Mucosa of descending colon (tissue), 3 donors: ENCODE results near the gene TMEM240. TPM values are rescaled to one million over a fixed set of nuclear protein-coding genes. Genes with fewer than 3 reads are reported as not detected.

Experiments used
- ATAC-seq: fragments of 200-7000 bp; cut with Tn5 transposase; one replicate; pipeline ENCODE4 v1.9.1; 2020; ENCODE audit warnings: mild to moderate bottlenecking, moderate library complexity
- DNase-seq, 3 donors: peaks; one replicate each; pipeline ENCODE4 v3.0.0-alpha.2; 2020
- H3K36me3 ChIP-seq: fragments of 200-600 bp; one replicate; pipeline ENCODE4 v1.8.0; 2021; ENCODE audit warnings: low read depth, mild to moderate bottlenecking
- H3K4me1 ChIP-seq: fragments of 200-600 bp; one replicate; pipeline ENCODE4 v1.8.0; 2021; ENCODE audit warnings: low read depth, mild to moderate bottlenecking
- H3K4me3 ChIP-seq: fragments of 200-600 bp; one replicate; pipeline ENCODE4 v1.8.0; 2021; ENCODE audit warnings: mild to moderate bottlenecking
- H3K9me3 ChIP-seq: fragments of 200-600 bp; one replicate; pipeline ENCODE4 v1.8.0; 2021; ENCODE audit warnings: mild to moderate bottlenecking
- CTCF ChIP-seq: fragments of 200-600 bp; IDR thresholded peaks from one replicate; pipeline ENCODE4 v1.8.0; 2022; ENCODE audit warnings: antibody characterized with exemption, mild to moderate bottlenecking
- intact Hi-C, 2 donors: fragments of 100-400 bp; cut with DNase I in 1 of 2; cut with micrococcal nuclease in 1 of 2; formaldehyde crosslinking; loops; one replicate each; pipeline versions ENCODE4 v1.11.0 to v1.11.1; 2022; cut with DNase I, micrococcal nuclease
- total RNA-seq, 3 donors: library from RNA; stranded (reverse); fragmentation: NEBNext Ultra II Directional in 2 of 3; extraction: Animal tissue kit (Norgen Biotek cat#: 25700) in 2 of 3; gene quantifications; one replicate each; pipeline versions ENCODE4 v1.2.1 to v1.2.4, GENCODE V29; 2021 to 2023
- donor health status: DM: no; HTN: no; CAD: no; lungs with moderate emphysema.
- donor health status: DM: no; HTN: no; CAD: no.
- donor health status: DM: no; HTN: yes; CAD: no.

The TMEM240 gene
- total RNA-seq, 3 donors from 2014 or later, result 1.5 to 12.2 TPM; not detected in 1

GRCh38 chr1:1541956-1542765, 1.7 kb upstream of the TMEM240 start:
- H3K9me3 ChIP-seq, result no peaks in the 10 kb centered on the region
- H3K4me1 ChIP-seq, result peaks cover 10% of the 10 kb centered on the region
- ATAC-seq (no peak), DNase-seq (peak in 1 of 3 donors; percentile 49)
- intact Hi-C loops, result no loop called here
- no peak overlapping the region for H3K4me3 ChIP-seq
- H3K36me3 ChIP-seq, result no peaks in the 10 kb centered on the region
- no peak for TF ChIP-seq CTCF

- no peaks in the 10 kb centered on the region for H3K9me3 ChIP-seq
- H3K36me3 ChIP-seq, result no peaks in the 10 kb centered on the region
- DNase-seq, result peak in 1 of 3 donors; percentile 58
- no peak for TF ChIP-seq CTCF
- peak; percentile 14 for ATAC-seq
- no peak overlapping the region for H3K4me3 ChIP-seq
- H3K4me1 ChIP-seq, result peaks cover 10% of the 10 kb centered on the region
- intact Hi-C loops, result no loop called here
Observed at GRCh38 chr1:1540818-1541628, 599 bp upstream of the TMEM240 start.

- ATAC-seq (no peak), DNase-seq (no peak)
- H3K36me3 ChIP-seq, result no peaks in the 10 kb centered on the region
- H3K4me1 ChIP-seq, result peaks cover 10% of the 10 kb centered on the region
- intact Hi-C loops, result no loop called here
- no peak for TF ChIP-seq CTCF
- H3K9me3 ChIP-seq, result no peaks in the 10 kb centered on the region
- no peak overlapping the region for H3K4me3 ChIP-seq
Observed at GRCh38 chr1:1539310-1540089, 924 bp downstream of the TMEM240 start.

GRCh38 chr1:1538989-1539309, 1.5 kb downstream of the TMEM240 start:
- H3K4me3 ChIP-seq, result no peak overlapping the region
- peaks cover 10% of the 10 kb centered on the region for H3K4me1 ChIP-seq
- DNase-seq (no peak), ATAC-seq (no peak)
- no peaks in the 10 kb centered on the region for H3K9me3 ChIP-seq
- intact Hi-C loops, result no loop called here
- no peak for TF ChIP-seq CTCF
- no peaks in the 10 kb centered on the region for H3K36me3 ChIP-seq

GRCh38 chr1:1538334-1538733, 2.1 kb downstream of the TMEM240 start:
- no peak for TF ChIP-seq CTCF
- ATAC-seq (no peak), DNase-seq (no peak)
- Histone ChIP-seq H3K9me3 (no peaks in the 10 kb centered on the region), H3K4me3 (no peak overlapping the region), H3K4me1 (peaks cover 10% of the 10 kb centered on the region), H3K36me3 (no peaks in the 10 kb centered on the region)
- intact Hi-C loops, result no loop called here
